HT-29 (cell line): ENCODE data around the gene DBNL. TPM values are rescaled to one million over a fixed set of nuclear protein-coding genes. Genes with fewer than 3 reads are reported as not detected.

Experiments used
- DNase-seq: peaks from one replicate; pipeline ENCODE4 v3.0.0-alpha.2; 2015; ENCODE audit warnings: low spot score
- total RNA-seq: library from RNA; depleted of rRNA; stranded (reverse); fragments of >200 nt; shearing (Covaris generic); gene quantifications from 2 replicates; pipeline ENCODE4 v1.2.3, GENCODE V29; 2014

The DBNL gene
- total RNA-seq, 1 experiment from 2014 or later = 184 TPM

GRCh38 chr7:44042221-44042620 is 2.3 kb upstream of the DBNL start:
- no peak for DNase-seq

GRCh38 chr7:44043902-44044301 is 600 bp upstream of the DBNL start:
- no peak for DNase-seq

GRCh38 chr7:44045226-44046014 is 918 bp downstream of the DBNL start:
- DNase-seq = no peak

GRCh38 chr7:44046321-44047061 is 2.0 kb downstream of the DBNL start:
- DNase-seq = no peak

- no peak for DNase-seq
Measured at GRCh38 chr7:44048031-44048795, 3.7 kb downstream of the DBNL start.

GRCh38 chr7:44050121-44050914 is 5.8 kb downstream of the DBNL start:
- no peak for DNase-seq

GRCh38 chr7:44050915-44051560 is 6.5 kb downstream of the DBNL start:
- DNase-seq = no peak

- no peak for DNase-seq
Measured at GRCh38 chr7:44051611-44052220, 7.2 kb downstream of the DBNL start.

GRCh38 chr7:44052771-44053365 is 8.4 kb downstream of the DBNL start:
- no peak for DNase-seq

- no peak for DNase-seq
Measured at GRCh38 chr7:44056681-44057080, 12.2 kb downstream of the DBNL start.

- no peak for DNase-seq
Measured at GRCh38 chr7:44057181-44057848, 12.8 kb downstream of the DBNL start.

GRCh38 chr7:44057849-44058758 is 13.6 kb downstream of the DBNL start:
- DNase-seq = no peak

GRCh38 chr7:44058759-44059218 is 14.3 kb downstream of the DBNL start:
- DNase-seq = no peak

GRCh38 chr7:44059219-44060090 is 15.0 kb downstream of the DBNL start:
- no peak for DNase-seq

- no peak for DNase-seq
Measured at GRCh38 chr7:44060091-44060947, 15.8 kb downstream of the DBNL start.

- DNase-seq = no peak
Measured at GRCh38 chr7:44060948-44061644, 16.6 kb downstream of the DBNL start.
